ENCODE results near the gene TTLL9. TPM values are rescaled to one million over a fixed set of nuclear protein-coding genes. Genes with fewer than 3 reads are reported as not detected.

The TTLL9 gene
- polyA plus RNA-seq, 1 experiment = 0.11 TPM

DNA sequence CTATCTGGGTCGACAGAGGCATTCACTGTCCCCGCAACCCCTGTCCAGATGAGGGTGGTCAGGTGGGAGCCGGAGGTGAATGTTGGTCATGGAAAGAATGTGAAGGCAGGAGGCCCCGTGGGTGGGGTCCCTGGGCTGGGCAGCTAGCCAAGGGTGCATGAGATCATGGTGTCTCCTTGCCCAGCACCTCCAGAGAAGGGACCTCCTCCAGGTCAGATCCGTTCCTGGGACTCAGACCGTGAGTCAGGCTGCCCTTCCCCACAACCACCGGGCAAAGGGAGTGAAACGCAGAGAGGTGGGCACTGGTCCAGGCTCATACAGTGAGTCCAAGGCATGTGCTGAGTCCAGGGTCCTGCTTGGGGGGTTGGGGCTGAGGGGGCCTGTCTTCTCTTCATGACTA is 28.5 kb upstream of the TTLL9 start:
- ChIA-PET POLR2A (no interaction called here), CTCF (interaction anchor here (0.7 to 10.6 kb wide), 5 partner anchors 11 to 190 kb away, joined by 3 to 105 read pairs (median 3); partner anchors contain the start of gene MYLK2)
- TF ChIP-seq, protein P1, sequence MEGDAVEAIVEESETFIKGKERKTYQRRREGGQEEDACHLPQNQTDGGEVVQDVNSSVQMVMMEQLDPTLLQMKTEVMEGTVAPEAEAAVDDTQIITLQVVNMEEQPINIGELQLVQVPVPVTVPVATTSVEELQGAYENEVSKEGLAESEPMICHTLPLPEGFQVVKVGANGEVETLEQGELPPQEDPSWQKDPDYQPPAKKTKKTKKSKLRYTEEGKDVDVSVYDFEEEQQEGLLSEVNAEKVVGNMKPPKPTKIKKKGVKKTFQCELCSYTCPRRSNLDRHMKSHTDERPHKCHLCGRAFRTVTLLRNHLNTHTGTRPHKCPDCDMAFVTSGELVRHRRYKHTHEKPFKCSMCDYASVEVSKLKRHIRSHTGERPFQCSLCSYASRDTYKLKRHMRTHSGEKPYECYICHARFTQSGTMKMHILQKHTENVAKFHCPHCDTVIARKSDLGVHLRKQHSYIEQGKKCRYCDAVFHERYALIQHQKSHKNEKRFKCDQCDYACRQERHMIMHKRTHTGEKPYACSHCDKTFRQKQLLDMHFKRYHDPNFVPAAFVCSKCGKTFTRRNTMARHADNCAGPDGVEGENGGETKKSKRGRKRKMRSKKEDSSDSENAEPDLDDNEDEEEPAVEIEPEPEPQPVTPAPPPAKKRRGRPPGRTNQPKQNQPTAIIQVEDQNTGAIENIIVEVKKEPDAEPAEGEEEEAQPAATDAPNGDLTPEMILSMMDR (IDR thresholded peaks at IDR 0.05; ENCODE audit: insufficient read depth, low read depth, low read length) = no peak
- Histone ChIP-seq H3K27me3 (ENCODE audit: control insufficient read depth, insufficient read depth, low read length) (no peaks in the 10 kb centered on the region), H3K36me3 (ENCODE audit: control insufficient read depth, insufficient read depth, low read length) (no peaks in the 10 kb centered on the region), H3K4me3 (ENCODE audit: low read depth, low read length) (no peak overlapping the region)
- no peak for DNase-seq (ENCODE audit: low read depth)

DNA sequence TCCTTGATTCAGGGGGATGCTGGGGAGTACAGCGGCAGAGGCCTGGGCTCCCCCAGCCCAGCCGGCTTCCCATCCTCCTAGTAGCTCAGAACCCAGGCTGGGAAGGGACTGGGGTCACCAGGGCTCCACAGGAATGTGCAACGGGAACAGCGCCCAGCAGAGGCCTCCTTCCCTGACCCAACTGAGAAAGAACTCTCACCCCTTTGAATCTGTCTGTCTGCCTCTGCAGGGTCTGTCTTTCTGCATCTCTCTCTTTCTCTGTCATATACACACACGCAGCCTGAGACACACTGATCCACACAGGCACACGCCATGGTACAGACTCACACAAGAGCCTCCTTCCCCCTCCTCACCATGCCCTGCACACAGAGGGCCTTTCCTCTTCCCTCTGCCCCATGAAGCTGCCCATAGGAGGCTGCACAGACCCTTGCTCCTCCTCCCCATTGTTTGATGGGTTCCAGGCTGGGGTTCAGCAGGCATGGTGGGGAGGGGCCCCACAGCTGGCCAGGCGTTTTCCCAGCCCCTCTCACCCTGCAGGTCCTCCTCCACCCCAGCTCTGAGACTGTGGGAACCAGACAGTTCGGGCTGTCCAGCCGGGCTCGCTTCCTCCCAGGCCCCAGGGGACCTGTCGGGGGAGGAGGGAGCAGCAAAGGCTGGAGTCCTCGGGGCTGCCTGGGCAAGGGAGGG is 27.8 kb upstream of the TTLL9 start:
- POLR2A ChIA-PET = no interaction called here
- CTCF ChIA-PET = interaction anchor here (0.7 to 13.3 kb wide), 9 partner anchors 8 to 189 kb away, joined by 3 to 180 read pairs (median 3); no protein-coding TSS in a partner anchor
- Histone ChIP-seq H3K36me3 (ENCODE audit: control insufficient read depth, insufficient read depth, low read length) (no peaks in the 10 kb centered on the region), H3K27me3 (ENCODE audit: control insufficient read depth, insufficient read depth, low read length) (no peaks in the 10 kb centered on the region), H3K4me3 (ENCODE audit: low read depth, low read length) (no peak overlapping the region)
- no peak for DNase-seq (ENCODE audit: low read depth)
- TF ChIP-seq, protein P1 (IDR thresholded peaks at IDR 0.05; ENCODE audit: insufficient read depth, low read depth, low read length) = no peak

DNA sequence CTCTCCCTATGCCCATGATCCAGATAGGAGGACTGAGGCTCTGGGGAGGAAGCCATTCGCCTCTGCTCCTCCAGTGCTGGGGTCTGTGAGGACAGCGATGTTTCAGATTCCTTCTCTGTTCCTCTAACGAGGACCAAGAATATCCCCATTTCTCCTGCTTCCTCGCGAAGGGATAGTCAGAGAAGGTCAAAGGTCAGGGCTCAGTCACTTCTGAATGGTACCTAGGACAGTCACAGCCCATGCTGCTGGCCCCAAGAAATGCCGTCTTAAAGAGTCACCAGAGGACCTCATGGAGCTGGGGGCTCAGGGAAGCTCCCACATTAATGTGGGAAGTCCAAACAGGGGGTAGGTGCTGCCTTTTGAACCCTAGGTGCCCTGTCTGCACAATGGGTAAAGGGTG is 27.1 kb upstream of the TTLL9 start:
- DNase-seq (ENCODE audit: low read depth) = no peak
- POLR2A ChIA-PET = no interaction called here
- Histone ChIP-seq H3K4me3 (ENCODE audit: low read depth, low read length) (no peak overlapping the region), H3K36me3 (ENCODE audit: control insufficient read depth, insufficient read depth, low read length) (no peaks in the 10 kb centered on the region), H3K27me3 (ENCODE audit: control insufficient read depth, insufficient read depth, low read length) (no peaks in the 10 kb centered on the region; the same call in 1 of the 2 replicates)
- CTCF ChIA-PET = interaction anchor here (1.0 to 13.3 kb wide), 5 partner anchors 9 to 20 kb away, joined by 3 to 180 read pairs (median 3); no protein-coding TSS in a partner anchor
- TF ChIP-seq, protein P1 (IDR thresholded peaks at IDR 0.05; ENCODE audit: insufficient read depth, low read depth, low read length) = no peak

DNA sequence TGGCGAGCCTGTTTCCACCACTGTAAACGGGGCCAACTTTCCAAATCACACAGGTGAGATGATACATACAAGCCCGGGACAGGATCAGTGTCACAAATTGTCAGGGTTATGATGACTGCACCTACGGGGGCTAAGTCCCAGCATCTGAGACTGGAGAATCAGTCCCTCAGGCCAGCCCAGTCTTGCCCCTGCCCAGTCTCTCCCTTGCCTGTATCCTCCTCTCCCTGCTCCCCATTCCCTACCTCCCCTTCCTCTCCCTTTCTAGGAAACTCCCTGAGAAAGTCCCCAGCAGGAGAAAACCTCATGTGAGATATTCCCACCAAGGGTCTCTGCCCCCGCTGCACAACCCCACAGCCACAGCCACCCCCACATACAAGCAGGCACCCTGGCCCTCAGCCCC is 26.6 kb upstream of the TTLL9 start:
- TF ChIP-seq, protein P1 (IDR thresholded peaks at IDR 0.05; ENCODE audit: insufficient read depth, low read depth, low read length) = no peak
- H3K36me3 ChIP-seq (ENCODE audit: control insufficient read depth, insufficient read depth, low read length) = no peaks in the 10 kb centered on the region
- DNase-seq (ENCODE audit: low read depth) = no peak
- no peak overlapping the region for H3K4me3 ChIP-seq (ENCODE audit: low read depth, low read length)
- H3K27me3 ChIP-seq (ENCODE audit: control insufficient read depth, insufficient read depth, low read length) = peaks cover 5% of the 10 kb centered on the region
- ChIA-PET POLR2A (no interaction called here), CTCF (interaction anchor here (1.2 to 13.3 kb wide), 4 partner anchors 9 to 21 kb away, joined by 3 to 180 read pairs (median 4); no protein-coding TSS in a partner anchor)

DNA sequence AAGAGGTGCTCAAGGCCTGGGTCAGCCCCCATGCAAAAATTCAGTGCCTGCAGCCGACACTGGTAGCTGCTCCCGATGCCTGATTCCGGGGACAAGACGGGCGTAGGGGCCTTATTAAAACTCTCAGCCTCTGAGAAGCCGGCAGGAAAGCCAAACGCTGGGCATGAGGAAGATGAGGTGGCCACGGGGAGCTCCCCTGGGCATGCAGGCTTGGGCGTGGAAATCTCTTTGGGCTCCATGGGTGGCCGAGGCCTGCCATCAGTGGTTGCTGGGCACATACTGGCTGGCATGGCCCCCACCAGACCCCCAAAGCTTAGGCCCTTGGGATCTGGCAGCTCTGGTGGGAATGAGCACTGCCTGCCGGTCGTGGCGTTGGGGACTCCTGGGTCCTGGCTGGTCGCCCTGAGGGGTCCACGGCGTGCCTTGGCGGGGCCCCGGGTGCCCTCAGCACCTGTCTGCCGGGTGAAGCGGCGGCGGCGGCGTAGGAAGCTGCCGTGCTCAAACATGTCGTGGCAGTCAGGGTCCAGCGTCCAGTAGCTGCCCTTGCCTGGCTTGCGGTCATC is 25.6 kb upstream of the TTLL9 start:
- POLR2A ChIA-PET = no interaction called here
- TF ChIP-seq, protein P1 (IDR thresholded peaks at IDR 0.05; ENCODE audit: insufficient read depth, low read depth, low read length) = no peak
- peaks cover 12% of the 10 kb centered on the region for H3K27me3 ChIP-seq (ENCODE audit: control insufficient read depth, insufficient read depth, low read length)
- no peak for DNase-seq (ENCODE audit: low read depth)
- H3K4me3 ChIP-seq (ENCODE audit: low read depth, low read length) = no peak overlapping the region
- CTCF ChIA-PET = interaction anchor here (0.9 to 13.3 kb wide), 9 partner anchors 8 to 186 kb away, joined by 3 to 180 read pairs (median 4); no protein-coding TSS in a partner anchor
- no peaks in the 10 kb centered on the region for H3K36me3 ChIP-seq (ENCODE audit: control insufficient read depth, insufficient read depth, low read length)

All from BJ (cell line).